K562 (cell line): ENCODE data around the gene GSTO2. TPM values are rescaled to one million over a fixed set of nuclear protein-coding genes. Genes with fewer than 3 reads are reported as not detected.

Source experiments
- ARID1B ChIP-seq: fragments of 450-650 bp; IDR thresholded peaks from 2 replicates; pipeline ENCODE4 v1.6.1; 2016; ENCODE audit warnings: antibody characterized with exemption, mild to moderate bottlenecking, inconsistent platforms
- ATF4 ChIP-seq: fragments of 450-650 bp; formaldehyde crosslinking; IDR thresholded peaks from 2 replicates; pipeline ENCODE4 v1.4.0; 2022; ENCODE audit warnings: mild to moderate bottlenecking, moderate library complexity
- CEBPG ChIP-seq, 3 experiments: fragments of 200-800 bp in 1 of 3; sonication (Bioruptor generic) in 1 of 3; sonication (generic) in 1 of 3; formaldehyde crosslinking in 1 of 3; IDR thresholded peaks in 2 of 3; conservative IDR thresholded peaks in 1 of 3; 2 replicates each; pipeline versions ENCODE4 v1.6.1 to v1.8.0; 2016 to 2022; ENCODE audit warnings: missing compliant biosample characterization in 2 of 3, missing genetic modification characterization in 2 of 3, mild to moderate bottlenecking in 1 of 3, missing genetic modification reagents in 1 of 3
- FOSL1 ChIP-seq: fragments of 200-800 bp; sonication (Bioruptor generic); conservative IDR thresholded peaks from 2 replicates; pipeline ENCODE4 v1.6.1; 2016; ENCODE audit warnings: missing genetic modification characterization, missing compliant biosample characterization
- HMBOX1 ChIP-seq: sonication (generic); IDR thresholded peaks from 2 replicates; pipeline ENCODE4 v1.6.1; 2016
- MAFK ChIP-seq: IDR thresholded peaks from 2 replicates; pipeline ENCODE4 v1.6.1; 2011; ENCODE audit warnings: low read length, improper control_type of control experiment
- MED1 ChIP-seq: sonication (generic); formaldehyde crosslinking; IDR thresholded peaks from 2 replicates; pipeline ENCODE4 v1.8.1; 2023; ENCODE audit warnings: missing genetic modification reagents, borderline replicate concordance
- ZKSCAN8 ChIP-seq: fragments of 200-800 bp; sonication (Bioruptor generic); IDR thresholded peaks from 2 replicates; pipeline ENCODE4 v1.6.1; 2016; ENCODE audit warnings: missing genetic modification characterization, missing compliant biosample characterization
- ZNF134 ChIP-seq: fragments of 250-450 bp; sonication (Bioruptor Pico); conservative IDR thresholded peaks from 2 replicates; pipeline ENCODE4 v1.4.0; 2020
- ZNF175 ChIP-seq: fragments of 200-800 bp; sonication (Bioruptor generic); IDR thresholded peaks from 2 replicates; pipeline ENCODE4 v1.6.1; 2016; ENCODE audit warnings: low read depth, mild to moderate bottlenecking, missing genetic modification characterization, missing compliant biosample characterization
- polyA plus RNA-seq, 8 experiments: library from polyadenylated mRNA; depleted of rRNA in 4 of 8; stranded (reverse) in 5 of 8; unstranded in 3 of 8; fragments of >200 nt; fragmentation: Nextera tagmentation in 2 of 8; fragmentation: Illumina TruSeq in 1 of 8; extraction: Ambion mirVana in 2 of 8; extraction: Trizol in 1 of 8; gene quantifications; 2 replicates each; pipeline versions ENCODE4 v1.2.1 to v1.2.3, GENCODE V29; 2011 to 2014; ENCODE audit warnings: inconsistent platforms in 1 of 8, missing spikeins in 1 of 8
- total RNA-seq, 7 experiments: library from RNA; depleted of rRNA in 6 of 7; stranded (reverse); fragments of >200 nt in 6 of 7; fragmentation: Illumina TruSeq in 2 of 7; extraction: Trizol in 2 of 7; gene quantifications; 2 replicates each; pipeline versions ENCODE4 v1.2.1 to v1.2.3, GENCODE V29; 2011 to 2021; ENCODE audit warnings: low replicate concordance in 1 of 7
- TF ChIP-seq, protein P1 (sequence below): fragments of 450-650 bp; IDR thresholded peaks from 2 replicates; pipeline ENCODE4 v1.6.1; 2016; ENCODE audit warnings: mild to moderate bottlenecking, moderate library complexity

GSTO2 gene
- total and polyA plus RNA-seq, 9 of the 15 experiments (the other 6 are each of a cell fraction or from before 2014, with no cell fraction given) = 0.18 to 1.8 (median 0.90) TPM

- TF ChIP-seq, protein P1, sequence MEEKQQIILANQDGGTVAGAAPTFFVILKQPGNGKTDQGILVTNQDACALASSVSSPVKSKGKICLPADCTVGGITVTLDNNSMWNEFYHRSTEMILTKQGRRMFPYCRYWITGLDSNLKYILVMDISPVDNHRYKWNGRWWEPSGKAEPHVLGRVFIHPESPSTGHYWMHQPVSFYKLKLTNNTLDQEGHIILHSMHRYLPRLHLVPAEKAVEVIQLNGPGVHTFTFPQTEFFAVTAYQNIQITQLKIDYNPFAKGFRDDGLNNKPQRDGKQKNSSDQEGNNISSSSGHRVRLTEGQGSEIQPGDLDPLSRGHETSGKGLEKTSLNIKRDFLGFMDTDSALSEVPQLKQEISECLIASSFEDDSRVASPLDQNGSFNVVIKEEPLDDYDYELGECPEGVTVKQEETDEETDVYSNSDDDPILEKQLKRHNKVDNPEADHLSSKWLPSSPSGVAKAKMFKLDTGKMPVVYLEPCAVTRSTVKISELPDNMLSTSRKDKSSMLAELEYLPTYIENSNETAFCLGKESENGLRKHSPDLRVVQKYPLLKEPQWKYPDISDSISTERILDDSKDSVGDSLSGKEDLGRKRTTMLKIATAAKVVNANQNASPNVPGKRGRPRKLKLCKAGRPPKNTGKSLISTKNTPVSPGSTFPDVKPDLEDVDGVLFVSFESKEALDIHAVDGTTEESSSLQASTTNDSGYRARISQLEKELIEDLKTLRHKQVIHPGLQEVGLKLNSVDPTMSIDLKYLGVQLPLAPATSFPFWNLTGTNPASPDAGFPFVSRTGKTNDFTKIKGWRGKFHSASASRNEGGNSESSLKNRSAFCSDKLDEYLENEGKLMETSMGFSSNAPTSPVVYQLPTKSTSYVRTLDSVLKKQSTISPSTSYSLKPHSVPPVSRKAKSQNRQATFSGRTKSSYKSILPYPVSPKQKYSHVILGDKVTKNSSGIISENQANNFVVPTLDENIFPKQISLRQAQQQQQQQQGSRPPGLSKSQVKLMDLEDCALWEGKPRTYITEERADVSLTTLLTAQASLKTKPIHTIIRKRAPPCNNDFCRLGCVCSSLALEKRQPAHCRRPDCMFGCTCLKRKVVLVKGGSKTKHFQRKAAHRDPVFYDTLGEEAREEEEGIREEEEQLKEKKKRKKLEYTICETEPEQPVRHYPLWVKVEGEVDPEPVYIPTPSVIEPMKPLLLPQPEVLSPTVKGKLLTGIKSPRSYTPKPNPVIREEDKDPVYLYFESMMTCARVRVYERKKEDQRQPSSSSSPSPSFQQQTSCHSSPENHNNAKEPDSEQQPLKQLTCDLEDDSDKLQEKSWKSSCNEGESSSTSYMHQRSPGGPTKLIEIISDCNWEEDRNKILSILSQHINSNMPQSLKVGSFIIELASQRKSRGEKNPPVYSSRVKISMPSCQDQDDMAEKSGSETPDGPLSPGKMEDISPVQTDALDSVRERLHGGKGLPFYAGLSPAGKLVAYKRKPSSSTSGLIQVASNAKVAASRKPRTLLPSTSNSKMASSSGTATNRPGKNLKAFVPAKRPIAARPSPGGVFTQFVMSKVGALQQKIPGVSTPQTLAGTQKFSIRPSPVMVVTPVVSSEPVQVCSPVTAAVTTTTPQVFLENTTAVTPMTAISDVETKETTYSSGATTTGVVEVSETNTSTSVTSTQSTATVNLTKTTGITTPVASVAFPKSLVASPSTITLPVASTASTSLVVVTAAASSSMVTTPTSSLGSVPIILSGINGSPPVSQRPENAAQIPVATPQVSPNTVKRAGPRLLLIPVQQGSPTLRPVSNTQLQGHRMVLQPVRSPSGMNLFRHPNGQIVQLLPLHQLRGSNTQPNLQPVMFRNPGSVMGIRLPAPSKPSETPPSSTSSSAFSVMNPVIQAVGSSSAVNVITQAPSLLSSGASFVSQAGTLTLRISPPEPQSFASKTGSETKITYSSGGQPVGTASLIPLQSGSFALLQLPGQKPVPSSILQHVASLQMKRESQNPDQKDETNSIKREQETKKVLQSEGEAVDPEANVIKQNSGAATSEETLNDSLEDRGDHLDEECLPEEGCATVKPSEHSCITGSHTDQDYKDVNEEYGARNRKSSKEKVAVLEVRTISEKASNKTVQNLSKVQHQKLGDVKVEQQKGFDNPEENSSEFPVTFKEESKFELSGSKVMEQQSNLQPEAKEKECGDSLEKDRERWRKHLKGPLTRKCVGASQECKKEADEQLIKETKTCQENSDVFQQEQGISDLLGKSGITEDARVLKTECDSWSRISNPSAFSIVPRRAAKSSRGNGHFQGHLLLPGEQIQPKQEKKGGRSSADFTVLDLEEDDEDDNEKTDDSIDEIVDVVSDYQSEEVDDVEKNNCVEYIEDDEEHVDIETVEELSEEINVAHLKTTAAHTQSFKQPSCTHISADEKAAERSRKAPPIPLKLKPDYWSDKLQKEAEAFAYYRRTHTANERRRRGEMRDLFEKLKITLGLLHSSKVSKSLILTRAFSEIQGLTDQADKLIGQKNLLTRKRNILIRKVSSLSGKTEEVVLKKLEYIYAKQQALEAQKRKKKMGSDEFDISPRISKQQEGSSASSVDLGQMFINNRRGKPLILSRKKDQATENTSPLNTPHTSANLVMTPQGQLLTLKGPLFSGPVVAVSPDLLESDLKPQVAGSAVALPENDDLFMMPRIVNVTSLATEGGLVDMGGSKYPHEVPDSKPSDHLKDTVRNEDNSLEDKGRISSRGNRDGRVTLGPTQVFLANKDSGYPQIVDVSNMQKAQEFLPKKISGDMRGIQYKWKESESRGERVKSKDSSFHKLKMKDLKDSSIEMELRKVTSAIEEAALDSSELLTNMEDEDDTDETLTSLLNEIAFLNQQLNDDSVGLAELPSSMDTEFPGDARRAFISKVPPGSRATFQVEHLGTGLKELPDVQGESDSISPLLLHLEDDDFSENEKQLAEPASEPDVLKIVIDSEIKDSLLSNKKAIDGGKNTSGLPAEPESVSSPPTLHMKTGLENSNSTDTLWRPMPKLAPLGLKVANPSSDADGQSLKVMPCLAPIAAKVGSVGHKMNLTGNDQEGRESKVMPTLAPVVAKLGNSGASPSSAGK = 0 out of 2 replicates have a peak, but pooled peaks have one; percentile 20
- TF ChIP-seq ATF4 = 0 out of 2 replicates have a peak, but pooled peaks have one; percentile 27
- TF ChIP-seq ARID1B = peak; percentile 45; the same call in 1 of the 2 replicates
- peak; percentile 86 for TF ChIP-seq FOSL1 (tag)
- TF ChIP-seq ZNF175 (CRISPR knock-in tag) = 0 out of 2 replicates have a peak, but pooled peaks have one; percentile 7
- TF ChIP-seq MAFK = no peak
- TF ChIP-seq MED1 (CRISPR knock-in tag) = no peak
- no peak for TF ChIP-seq ZNF134
- TF ChIP-seq CEBPG (CRISPR knock-in tag; IDR thresholded peaks at IDR 0.05) = peak; percentile 88
- TF ChIP-seq CEBPG (tag; conservative IDR thresholded peaks at IDR 0.05 in 1 of 2, IDR thresholded peaks at IDR 0.05 in 1 of 2) = peak; percentile 89 to 94
- peak; percentile 79; the same call in 1 of the 2 replicates for TF ChIP-seq ZKSCAN8
- TF ChIP-seq HMBOX1 = peak; percentile 73
- TF ChIP-seq, all 486 proteins: peak for 26
Observed at GRCh38 chr10:104328896-104329710, 60.1 kb downstream of the GSTO2 start (continued).
